IPS DF 6.9 (cell line): ENCODE results near the gene MARCHF3.
"Not testable (repeated sequence)": the region's sequence is repeated elsewhere in the genome, so short reads cannot be mapped to it uniquely, and the experiment has no call there.

Source experiments
- DNase-seq: peaks from one replicate; pipeline ENCODE4 v3.0.0-alpha.2; 2013; ENCODE audit warnings: low read depth, low spot score
- H3K27ac ChIP-seq: one replicate; pipeline ENCODE4 v1.5.1; 2013; ENCODE audit warnings: low read length, control low read depth
- H3K27me3 ChIP-seq: 2 replicates; pipeline ENCODE4 v1.6.1; 2013; ENCODE audit warnings: mild to moderate bottlenecking, low read length; ENCODE audit not compliant: control insufficient read depth, insufficient read depth
- H3K36me3 ChIP-seq: 2 replicates; pipeline ENCODE4 v1.6.1; 2013; ENCODE audit warnings: low read length; ENCODE audit not compliant: control insufficient read depth, insufficient read depth
- H3K4me1 ChIP-seq: 2 replicates; pipeline ENCODE4 v1.6.1; 2013; ENCODE audit warnings: low read length; ENCODE audit not compliant: control insufficient read depth, insufficient read depth
- H3K4me3 ChIP-seq: 2 replicates; pipeline ENCODE4 v1.5.1; 2013; ENCODE audit warnings: mild to moderate bottlenecking, low read length
- H3K9me3 ChIP-seq: 2 replicates; pipeline ENCODE4 v1.6.1; 2013; ENCODE audit warnings: low read length, inconsistent platforms; ENCODE audit not compliant: control insufficient read depth, insufficient read depth
- WGBS: extraction: QIAGEN DNeasy Blood & Tissue Kit; methylation state at CpG from one replicate; pipeline ENCODE4 v1.1.7; 2013; ENCODE audit warnings: mixed read lengths, missing lambda C conversion rate; ENCODE audit not compliant: insufficient read length, insufficient coverage; 5-methylcytosine and 5-hydroxymethylcytosine counted together

The MARCHF3 gene

GRCh38 chr5:126900796-126901195 is 129.6 kb downstream of the MARCHF3 start:
- no CpG with 5 or more reads among the region's 6 CpGs for WGBS

GRCh38 chr5:126899476-126899875 is 130.9 kb downstream of the MARCHF3 start:
- Histone ChIP-seq H3K27me3 (no peaks in the 10 kb centered on the region), H3K9me3 (no peaks in the 10 kb centered on the region), H3K27ac (no peak overlapping the region), H3K36me3 (no peaks in the 10 kb centered on the region), H3K4me1 (no peaks in the 10 kb centered on the region; the same call in 1 of the 2 replicates), H3K4me3 (no peak overlapping the region)
- no peak for DNase-seq

More at GRCh38 chr5:126900796-126901195, 129.6 kb downstream of the MARCHF3 start:
- Histone ChIP-seq H3K4me3 (no peak overlapping the region), H3K9me3 (no peaks in the 10 kb centered on the region), H3K36me3 (no peaks in the 10 kb centered on the region), H3K27me3 (no peaks in the 10 kb centered on the region), H3K4me1 (no peaks in the 10 kb centered on the region; the same call in 1 of the 2 replicates), H3K27ac (no peak overlapping the region)
- DNase-seq: no peak

- Histone ChIP-seq H3K4me3 (no peak overlapping the region), H3K4me1 (no peaks in the 10 kb centered on the region; the same call in 1 of the 2 replicates), H3K27me3 (no peaks in the 10 kb centered on the region), H3K27ac (no peak overlapping the region), H3K9me3 (no peaks in the 10 kb centered on the region), H3K36me3 (no peaks in the 10 kb centered on the region)
- no peak for DNase-seq
- no CpG with 5 or more reads among the region's 5 CpGs for WGBS
Observed at GRCh38 chr5:126897851-126898630, 132.3 kb downstream of the MARCHF3 start.

DNA sequence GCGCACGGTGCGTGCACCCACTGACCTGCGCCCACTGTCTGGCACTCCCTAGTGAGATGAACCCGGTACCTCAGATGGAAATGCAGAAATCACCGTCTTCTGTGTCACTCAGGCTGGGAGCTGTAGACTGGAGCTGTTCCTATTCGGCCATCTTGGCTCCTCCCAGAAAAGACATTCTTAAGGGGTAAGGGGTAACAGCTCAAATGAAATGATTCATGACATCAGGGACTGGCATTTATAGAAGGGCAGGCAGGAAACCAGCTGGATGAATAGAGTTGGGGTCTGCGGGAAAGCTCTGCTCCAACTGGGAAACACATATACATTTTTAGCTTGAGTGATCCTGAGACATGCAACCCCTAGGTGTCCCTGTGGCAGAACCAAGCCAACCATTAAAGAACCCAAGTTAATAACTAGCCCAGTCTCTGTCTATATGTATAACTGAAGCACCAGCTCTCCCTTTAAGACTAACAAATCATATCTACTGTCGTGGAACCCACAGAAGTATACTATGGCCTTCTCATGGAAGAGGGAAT is 134.1 kb downstream of the MARCHF3 start:
- Histone ChIP-seq H3K4me1 (no peaks in the 10 kb centered on the region; the same call in 1 of the 2 replicates), H3K9me3 (no peaks in the 10 kb centered on the region), H3K36me3 (no peaks in the 10 kb centered on the region), H3K27me3 (no peaks in the 10 kb centered on the region), H3K4me3 (no peak overlapping the region), H3K27ac (no peak overlapping the region)
- WGBS: no CpG with 5 or more reads among the region's 9 CpGs
- DNase-seq: no peak

- H3K4me3 ChIP-seq, H3K27ac ChIP-seq, H3K9me3 ChIP-seq, H3K4me1 ChIP-seq, DNase-seq, H3K36me3 ChIP-seq, H3K27me3 ChIP-seq: not testable (repeated sequence)
- no CpG with 5 or more reads among the region's 14 CpGs for WGBS
Observed at GRCh38 chr5:126895712-126896111, 134.6 kb downstream of the MARCHF3 start.

- H3K9me3 ChIP-seq, H3K27me3 ChIP-seq, H3K4me3 ChIP-seq, H3K4me1 ChIP-seq, DNase-seq, H3K27ac ChIP-seq, H3K36me3 ChIP-seq: not testable (repeated sequence)
- no CpG with 5 or more reads among the region's 2 CpGs for WGBS
Observed at GRCh38 chr5:126890414-126890813, 139.9 kb downstream of the MARCHF3 start.

DNA sequence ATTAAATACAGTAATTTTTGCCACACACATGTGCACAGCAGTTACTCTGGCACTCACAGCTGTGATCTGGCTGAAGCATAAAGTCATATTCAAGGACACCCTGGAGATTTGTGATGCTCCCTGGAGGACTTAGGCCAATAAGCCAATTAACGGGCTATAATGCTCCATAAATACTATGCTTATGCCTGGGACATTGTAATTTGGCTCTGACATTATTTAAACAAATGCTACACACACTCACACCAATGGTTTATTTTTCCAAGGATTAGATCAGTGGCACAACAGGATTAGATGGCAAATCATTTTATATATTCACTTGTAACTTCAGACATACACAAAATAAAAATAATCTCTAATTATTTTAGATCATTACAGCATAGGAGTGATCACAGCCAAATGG is 142.2 kb downstream of the MARCHF3 start:
- DNase-seq: no peak
- no CpG with 5 or more reads among the region's 1 CpG for WGBS
- Histone ChIP-seq H3K27ac (no peak overlapping the region), H3K4me1 (no peaks in the 10 kb centered on the region), H3K27me3 (no peaks in the 10 kb centered on the region), H3K9me3 (no peaks in the 10 kb centered on the region), H3K36me3 (no peaks in the 10 kb centered on the region), H3K4me3 (no peak overlapping the region)

GRCh38 chr5:126884269-126884819 is 146.0 kb downstream of the MARCHF3 start:
- no peaks in the 10 kb centered on the region for H3K4me1 ChIP-seq
- H3K36me3 ChIP-seq: no peaks in the 10 kb centered on the region
- H3K4me3 ChIP-seq: no peak overlapping the region
- no CpG with 5 or more reads among the region's 5 CpGs for WGBS
- H3K27ac ChIP-seq: no peak overlapping the region
- DNase-seq: no peak
- H3K9me3 ChIP-seq: no peaks in the 10 kb centered on the region
- no peaks in the 10 kb centered on the region for H3K27me3 ChIP-seq

- no peaks in the 10 kb centered on the region for H3K4me1 ChIP-seq
- no peak overlapping the region for H3K4me3 ChIP-seq
- no peaks in the 10 kb centered on the region for H3K36me3 ChIP-seq
- H3K27me3 ChIP-seq: no peaks in the 10 kb centered on the region
- WGBS: no CpG with 5 or more reads among the region's 2 CpGs
- DNase-seq: no peak
- no peaks in the 10 kb centered on the region for H3K9me3 ChIP-seq
- H3K27ac ChIP-seq: no peak overlapping the region
Observed at GRCh38 chr5:126883564-126884245, 146.7 kb downstream of the MARCHF3 start.

GRCh38 chr5:126881821-126882600 is 148.3 kb downstream of the MARCHF3 start:
- no CpG with 5 or more reads among the region's 5 CpGs for WGBS
- Histone ChIP-seq H3K4me3 (no peak overlapping the region), H3K27me3 (no peaks in the 10 kb centered on the region), H3K9me3 (no peaks in the 10 kb centered on the region), H3K36me3 (no peaks in the 10 kb centered on the region), H3K4me1 (no peaks in the 10 kb centered on the region), H3K27ac (no peak overlapping the region)
- no peak for DNase-seq
